ENCODE results near the gene TBX15.

DNA sequence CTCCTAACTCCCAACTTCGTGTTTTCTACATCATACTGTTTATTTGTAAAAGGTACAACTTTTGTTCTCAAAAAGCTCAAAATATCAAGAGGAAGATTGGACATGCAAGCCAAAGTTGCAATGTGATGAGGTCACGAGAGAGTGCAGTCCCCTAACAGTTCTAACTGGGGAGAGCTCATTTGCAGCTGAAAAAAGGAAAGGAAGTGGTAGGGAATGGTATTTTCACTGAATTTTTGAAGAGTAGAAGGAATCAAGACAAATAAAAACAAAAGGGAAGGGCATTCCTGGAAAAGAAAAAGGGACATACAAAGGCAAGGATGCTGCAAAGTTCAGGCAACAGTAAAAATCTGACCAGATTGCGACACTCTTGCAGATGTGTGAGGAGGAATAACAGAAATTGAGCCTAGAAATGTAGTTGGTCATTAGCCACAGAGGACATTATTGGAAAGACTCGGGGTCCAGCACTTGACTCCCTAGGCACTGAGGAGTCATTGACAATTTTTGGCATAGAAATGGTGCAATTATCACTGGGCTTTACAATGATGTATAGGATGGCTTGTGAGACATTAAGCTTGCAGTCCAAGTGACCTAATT, 67.9 kb downstream of the TBX15 start:
- TF ChIP-seq POLR2AphosphoS5 (IDR thresholded peaks at IDR 0.05; ENCODE audit: borderline replicate concordance, low read depth, low read length), result no peak
- no peak for TF ChIP-seq EZH2 (IDR thresholded peaks at IDR 0.05)
